Spinal cord (tissue), 10 donors: ENCODE measurements around the gene SYT7. TPM values are rescaled to one million over a fixed set of nuclear protein-coding genes. Genes with fewer than 3 reads are reported as not detected.
"Not testable (repeated sequence)": the region's sequence is repeated elsewhere in the genome, so short reads cannot be mapped to it uniquely, and the experiment has no call there.

Source experiments
- DNase-seq, 6 donors: peaks; one replicate each; pipeline versions ENCODE4 v3.0.0 to v3.0.0-alpha.2; 2013 to 2015; ENCODE audit warnings: low spot score in 6 of 6, low read depth in 4 of 6
- H3K27ac ChIP-seq: one replicate; pipeline ENCODE4 v1.5.1; 2013; ENCODE audit warnings: low read depth, low read length, control low read depth
- H3K27me3 ChIP-seq: one replicate; pipeline ENCODE4 v1.6.1; 2013; ENCODE audit warnings: low read length; ENCODE audit not compliant: control insufficient read depth, insufficient read depth
- H3K36me3 ChIP-seq: one replicate; pipeline ENCODE4 v1.6.1; 2013; ENCODE audit warnings: low read length; ENCODE audit not compliant: control insufficient read depth, insufficient read depth
- H3K4me1 ChIP-seq: one replicate; pipeline ENCODE4 v1.6.1; 2013; ENCODE audit warnings: low read length; ENCODE audit not compliant: control insufficient read depth, insufficient read depth
- H3K4me3 ChIP-seq: one replicate; pipeline ENCODE4 v1.5.1; 2013; ENCODE audit warnings: low read depth, low read length, control low read depth
- H3K9me3 ChIP-seq: one replicate; pipeline ENCODE4 v1.6.1; 2013; ENCODE audit warnings: low read length; ENCODE audit not compliant: control insufficient read depth, insufficient read depth
- WGBS: methylation state at CpG from one replicate; pipeline ENCODE4 v1.1.5; 2013; ENCODE audit warnings: missing lambda C conversion rate; ENCODE audit not compliant: insufficient coverage; 5-methylcytosine and 5-hydroxymethylcytosine counted together
- polyA plus RNA-seq, 2 donors: library from polyadenylated mRNA; unstranded; fragments of 120-200 nt; gene quantifications; one replicate each; pipeline ENCODE4 v1.2.1, GENCODE V29; 2013; ENCODE audit not compliant: insufficient read length in 2 of 2
- small RNA-seq: library from RNA; depleted of rRNA; stranded (forward); fragments of <200 nt; gene quantifications from one replicate; pipeline ENCODE3, GENCODE V24; 2014; ENCODE audit warnings: low replicate concordance
- total RNA-seq, 2 donors: library from RNA; depleted of rRNA in 1 of 2; stranded (reverse); fragments of 120-200 nt in 1 of 2; fragments of >200 nt in 1 of 2; gene quantifications; one replicate each; pipeline versions ENCODE4 v1.2.3 to v1.2.4, GENCODE V29; 2013 to 2014
- donor health status: healthy.

The SYT7 gene
- total and polyA plus RNA-seq, 4 donors: 9.8 to 57.7 (median 41.3) TPM

- H3K4me1 ChIP-seq: peaks cover 21% of the 10 kb centered on the region
- no peak overlapping the region for H3K4me3 ChIP-seq
- no peak for DNase-seq
- no peak overlapping the region for H3K27ac ChIP-seq
- WGBS: 75% methylated on average over 5 of the region's 7 CpGs
- peaks cover 13% of the 10 kb centered on the region for H3K36me3 ChIP-seq
- H3K27me3 ChIP-seq: no peaks in the 10 kb centered on the region
- no peaks in the 10 kb centered on the region for H3K9me3 ChIP-seq
These were observed 112.9 kb downstream of the SYT7 start for GRCh38 chr11:61468002-61468401.

GRCh38 chr11:61467602-61468001 lies 113.3 kb downstream of the SYT7 start:
- not testable (repeated sequence) for H3K27ac ChIP-seq, H3K9me3 ChIP-seq, H3K27me3 ChIP-seq, H3K4me3 ChIP-seq, DNase-seq
- H3K4me1 ChIP-seq: peaks cover 21% of the 10 kb centered on the region
- H3K36me3 ChIP-seq: peaks cover 12% of the 10 kb centered on the region
- 76% methylated on average over 3 of the region's 6 CpGs for WGBS

Small RNA genes within 50 kb of the gene (small RNA-seq; reads per million reads assigned to genes)
- gene MIR4488: not detected

Other genes with a start within 250 kb of the SYT7 start
- 100 to 1,000 TPM; 162 to 254 TPM for gene DDB1, start 248.0 kb downstream of the SYT7 start, total RNA-seq
- gene DDB1, start 248.0 kb downstream of the SYT7 start, polyA plus RNA-seq: 100 to 1,000 TPM; 174 to 179 TPM
- 10 to 100 TPM; 14.9 to 27.9 TPM for gene TKFC, start 247.8 kb downstream of the SYT7 start, total RNA-seq
- gene TKFC, start 247.8 kb downstream of the SYT7 start, polyA plus RNA-seq: 10 to 100 TPM; 29.6 to 37.7 TPM
- gene CYB561A3, start 219.2 kb downstream of the SYT7 start, total RNA-seq: 10 to 100 TPM; 12.5 to 16.1 TPM
- 10 to 100 TPM; 19.3 to 27.3 TPM for gene CYB561A3, start 219.2 kb downstream of the SYT7 start, polyA plus RNA-seq
- 10 to 100 TPM; 19.0 to 30.4 TPM for gene TMEM138, start 218.7 kb downstream of the SYT7 start, total RNA-seq
- 10 to 100 TPM; 32.3 to 41.2 TPM for gene TMEM138, start 218.7 kb downstream of the SYT7 start, polyA plus RNA-seq
- 10 to 100 TPM; 12.8 to 22.6 TPM for gene TMEM216, start 188.5 kb downstream of the SYT7 start, total RNA-seq
- 10 to 100 TPM; 20.9 to 26.9 TPM for gene TMEM216, start 188.5 kb downstream of the SYT7 start, polyA plus RNA-seq
- 10 to 100 TPM; 30.4 to 46.2 TPM for gene CPSF7, start 151.1 kb downstream of the SYT7 start, total RNA-seq
- 100 to 1,000 TPM in 1 of 2 donors, 10 to 100 TPM in 1; 95.5 to 104 TPM for gene CPSF7, start 151.1 kb downstream of the SYT7 start, polyA plus RNA-seq
- 10 to 100 TPM; 34.7 to 64.5 TPM for gene SDHAF2, start 151.0 kb downstream of the SYT7 start, total RNA-seq
- 10 to 100 TPM; 40.3 to 52.7 TPM for gene SDHAF2, start 151.0 kb downstream of the SYT7 start, polyA plus RNA-seq
- 1 to 10 TPM; 1.4 to 6.4 TPM for gene LRRC10B, start 72.3 kb downstream of the SYT7 start, total RNA-seq
- 10 to 100 TPM in 1 of 2 donors, 1 to 10 TPM in 1; 8.2 to 11.8 TPM for gene LRRC10B, start 72.3 kb downstream of the SYT7 start, polyA plus RNA-seq
- 1 to 10 TPM; 3.9 to 8.4 TPM for gene DAGLA, start 99.3 kb upstream of the SYT7 start, total RNA-seq
- gene DAGLA, start 99.3 kb upstream of the SYT7 start, polyA plus RNA-seq: 10 to 100 TPM; 21.3 to 21.7 TPM
- 10 to 100 TPM; 13.6 to 17.9 TPM for gene MYRF, start 171.6 kb upstream of the SYT7 start, total RNA-seq
- 100 to 1,000 TPM; 112 to 135 TPM for gene MYRF, start 171.6 kb upstream of the SYT7 start, polyA plus RNA-seq
- gene TMEM258, start 211.5 kb upstream of the SYT7 start, total RNA-seq: 100 to 1,000 TPM; 102 to 170 TPM
- gene TMEM258, start 211.5 kb upstream of the SYT7 start, polyA plus RNA-seq: 100 to 1,000 TPM; 143 to 181 TPM
- gene FEN1, start 211.8 kb upstream of the SYT7 start, total RNA-seq: 10 to 100 TPM; 20.7 to 32.0 TPM
- gene FEN1, start 211.8 kb upstream of the SYT7 start, polyA plus RNA-seq: 10 to 100 TPM; 27.4 to 36.1 TPM
- gene FADS1, start 235.9 kb upstream of the SYT7 start, total RNA-seq: 10 to 100 TPM; 63.6 to 94.9 TPM
- gene FADS1, start 235.9 kb upstream of the SYT7 start, polyA plus RNA-seq: 10 to 100 TPM; 91.0 to 92.9 TPM
- 100 to 1,000 TPM; 125 to 138 TPM for gene FADS2, start 247.2 kb upstream of the SYT7 start, total RNA-seq
- gene FADS2, start 247.2 kb upstream of the SYT7 start, polyA plus RNA-seq: 100 to 1,000 TPM; 448 to 452 TPM